HG02610 (cell line): ENCODE results near the gene MRPS22.
"Not testable (repeated sequence)": the region's sequence is repeated elsewhere in the genome, so short reads cannot be mapped to it uniquely, and the experiment has no call there.

Experiments used
- ATAC-seq: cut with Tn5 transposase; IDR thresholded peaks from one replicate; pipeline ENCODE4 v1.9.1; 2021; ENCODE audit warnings: mild to moderate bottlenecking, moderate library complexity; ENCODE audit not compliant: unreplicated experiment

The MRPS22 gene

GRCh38 chr3:139334675-139335074, 9.1 kb upstream of the MRPS22 start:
- ATAC-seq = not testable (repeated sequence)

DNA sequence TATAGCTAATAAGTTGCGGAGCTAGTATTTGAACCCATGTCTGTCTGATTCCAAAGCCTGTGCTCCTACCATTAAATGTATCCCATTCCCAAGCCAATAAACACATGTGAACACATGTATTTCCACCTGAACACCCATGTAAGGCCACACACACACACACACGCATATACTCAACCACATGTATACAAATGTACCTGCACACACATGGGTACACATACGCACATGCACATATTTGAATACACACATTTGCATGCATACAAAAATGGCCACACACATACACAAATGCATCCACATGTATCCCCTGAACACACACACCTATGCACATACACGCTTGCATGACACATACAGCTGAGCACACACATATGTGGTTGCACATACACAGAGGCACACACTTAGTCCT, 5.4 kb upstream of the MRPS22 start:
- no peak for ATAC-seq

- ATAC-seq = no peak
Observed at GRCh38 chr3:139339219-139339906, 4.5 kb upstream of the MRPS22 start.

DNA sequence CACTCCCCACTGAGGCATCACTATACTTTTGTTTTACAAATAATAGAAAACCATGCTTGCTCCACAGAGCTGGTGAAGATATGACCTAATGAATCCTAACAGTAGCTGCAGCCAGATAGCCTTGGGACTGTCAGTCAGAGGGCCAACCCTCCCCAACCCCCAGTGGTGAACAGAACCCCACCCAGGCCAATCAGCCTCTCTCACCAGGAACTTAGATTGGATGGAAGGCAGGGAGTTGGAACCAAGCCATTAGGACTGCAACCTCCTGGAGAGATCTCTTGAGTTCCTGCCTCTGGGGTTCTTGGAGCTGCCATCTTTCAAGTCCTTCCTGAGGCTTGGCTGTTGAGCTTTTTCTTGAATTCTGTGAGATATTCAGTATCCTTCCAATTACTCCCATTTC, 3.0 kb upstream of the MRPS22 start:
- no peak for ATAC-seq

DNA sequence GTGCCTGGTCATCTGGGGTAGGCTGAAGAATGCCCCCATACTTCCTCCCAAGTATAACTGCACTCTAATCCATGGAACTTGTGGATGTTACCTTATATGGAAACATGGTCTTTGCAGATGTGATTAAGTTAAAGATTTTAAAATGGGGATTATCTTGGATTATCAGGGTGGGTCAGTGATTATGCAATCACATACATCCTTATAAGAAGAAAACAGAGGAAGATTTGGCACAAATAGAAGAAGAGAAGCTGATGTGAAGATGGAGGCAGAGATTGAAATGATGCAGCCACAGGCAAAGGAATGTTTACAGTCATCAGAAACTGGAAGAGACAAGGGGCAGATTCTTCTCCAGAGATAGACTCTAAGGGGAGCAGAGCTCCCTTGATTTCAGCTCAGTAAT, 1.8 kb upstream of the MRPS22 start:
- ATAC-seq = no peak

DNA sequence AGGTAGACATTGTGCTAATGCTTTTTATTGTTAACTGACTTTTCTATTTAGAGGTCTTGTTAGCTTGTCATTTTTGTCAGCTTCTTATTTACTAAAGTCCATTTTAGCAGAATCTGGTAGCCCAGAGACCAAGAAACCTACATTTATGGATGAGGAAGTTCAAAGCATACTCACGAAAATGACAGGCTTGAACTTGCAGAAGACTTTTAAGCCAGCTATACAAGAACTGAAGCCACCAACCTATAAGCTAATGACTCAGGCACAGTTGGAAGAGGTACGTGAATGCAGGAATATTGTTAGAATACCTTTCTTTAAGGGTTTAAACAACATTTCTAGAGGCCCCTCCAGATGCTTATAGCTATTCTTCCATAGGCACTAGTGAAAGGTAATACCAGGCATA, 3.0 kb downstream of the MRPS22 start:
- no peak for ATAC-seq

DNA sequence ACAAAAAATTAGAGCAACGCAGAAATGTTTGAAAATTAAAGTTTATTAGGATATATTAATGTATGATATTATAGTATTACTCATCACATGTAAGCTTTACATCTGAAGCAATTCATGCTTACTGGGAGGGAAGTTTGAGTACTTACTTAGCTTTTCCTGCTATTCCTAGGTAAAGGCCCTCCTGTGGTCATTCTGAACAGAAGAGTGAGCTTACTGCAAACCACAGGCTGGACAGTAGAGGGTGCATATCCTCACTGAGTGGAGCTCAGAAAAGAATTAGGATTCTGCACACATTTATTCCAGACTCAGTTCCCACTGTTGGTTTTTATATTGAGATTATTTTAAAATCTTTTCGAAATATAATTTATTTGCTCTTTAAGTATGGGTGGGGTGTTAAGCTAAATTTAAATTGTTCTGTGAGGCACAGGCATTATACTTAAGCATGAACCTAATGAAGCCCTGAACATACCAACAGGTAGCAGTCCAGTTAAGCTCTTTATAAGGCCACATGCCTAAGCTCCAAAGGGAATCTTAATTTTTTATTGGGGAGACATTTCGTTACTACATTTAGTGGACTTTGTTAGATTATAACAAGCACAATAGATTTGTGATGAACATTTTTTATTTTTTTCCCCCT, 10.2 kb downstream of the MRPS22 start:
- ATAC-seq = no peak

- no peak for ATAC-seq
Observed at GRCh38 chr3:139354661-139355060, 10.8 kb downstream of the MRPS22 start.

- ATAC-seq = no peak
Observed at GRCh38 chr3:139355476-139355875, 11.7 kb downstream of the MRPS22 start.

DNA sequence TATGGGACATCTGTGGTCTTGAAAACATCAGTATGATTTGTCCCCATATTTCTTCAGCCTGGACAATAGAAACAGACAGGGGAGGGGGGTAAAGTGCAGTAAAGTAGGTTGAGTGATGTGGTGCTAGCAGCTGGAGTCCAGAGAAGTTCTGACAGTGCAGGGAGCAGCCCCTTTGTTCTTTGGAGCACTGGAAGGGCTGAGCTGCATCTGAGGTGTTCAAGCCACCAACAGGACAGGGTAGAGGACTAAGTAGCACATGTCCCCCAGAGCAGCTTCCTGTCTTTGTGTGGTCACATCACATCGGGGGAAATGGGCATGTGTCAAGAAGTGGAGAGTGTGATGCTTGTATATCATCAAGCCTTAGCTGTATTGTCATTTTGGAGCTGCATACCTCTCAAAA, 12.1 kb downstream of the MRPS22 start:
- no peak for ATAC-seq

- peak; percentile 93 for ATAC-seq
Observed at GRCh38 chr3:139357899-139358298, 14.1 kb downstream of the MRPS22 start.

DNA sequence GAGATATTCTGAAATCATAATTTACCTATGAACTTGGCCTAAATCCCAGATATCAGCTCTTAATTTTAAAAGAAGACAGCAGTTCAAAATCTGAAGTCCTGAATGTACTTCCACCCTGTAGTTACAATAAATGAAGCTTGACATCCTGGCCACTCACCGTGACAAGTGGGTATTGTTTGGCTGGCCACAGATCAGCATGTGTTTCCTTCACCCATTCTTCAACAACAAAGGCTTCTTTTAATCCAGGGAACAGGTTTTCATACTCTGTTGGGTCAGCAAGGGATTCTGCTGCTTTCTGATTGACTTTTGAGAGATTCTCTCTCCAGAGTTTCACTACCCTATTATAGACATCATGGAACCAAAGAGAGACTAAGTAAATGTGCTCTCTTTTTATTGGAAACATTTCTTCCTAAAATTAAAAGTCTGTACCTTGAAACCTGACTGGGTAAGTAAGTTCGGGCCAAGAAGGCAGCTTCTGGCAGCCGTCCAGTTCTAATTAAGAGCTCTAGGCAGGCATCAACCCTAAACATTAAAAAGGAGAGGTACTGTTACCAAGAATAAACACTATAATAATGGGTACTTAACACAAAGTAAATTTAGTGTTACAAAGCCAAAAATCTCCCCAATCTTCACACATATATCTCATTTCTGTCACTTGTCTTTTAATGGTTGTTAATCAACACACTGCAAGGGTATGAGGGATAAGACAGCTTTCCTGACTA, 15.2 kb downstream of the MRPS22 start:
- ATAC-seq = no peak

GRCh38 chr3:139361276-139361675, 17.5 kb downstream of the MRPS22 start:
- ATAC-seq = no peak

DNA sequence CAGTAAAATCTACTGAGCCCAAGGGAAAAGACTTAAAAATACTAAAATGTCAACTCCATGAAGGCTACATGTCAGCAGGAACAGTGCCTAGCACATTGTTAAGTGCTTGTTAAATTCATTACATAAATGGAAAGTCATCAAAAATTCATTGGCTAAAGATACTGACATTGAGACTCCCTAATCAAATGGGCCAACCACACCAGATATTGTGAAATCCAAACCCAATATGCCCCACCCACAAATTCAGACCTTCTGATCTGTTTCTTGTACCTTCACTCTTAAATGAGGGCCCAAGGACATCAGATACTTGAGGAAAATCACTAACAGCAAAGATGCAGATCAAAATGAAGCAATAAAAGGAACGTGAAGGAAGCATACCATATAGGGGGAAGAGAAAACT, 20.7 kb downstream of the MRPS22 start:
- no peak for ATAC-seq

DNA sequence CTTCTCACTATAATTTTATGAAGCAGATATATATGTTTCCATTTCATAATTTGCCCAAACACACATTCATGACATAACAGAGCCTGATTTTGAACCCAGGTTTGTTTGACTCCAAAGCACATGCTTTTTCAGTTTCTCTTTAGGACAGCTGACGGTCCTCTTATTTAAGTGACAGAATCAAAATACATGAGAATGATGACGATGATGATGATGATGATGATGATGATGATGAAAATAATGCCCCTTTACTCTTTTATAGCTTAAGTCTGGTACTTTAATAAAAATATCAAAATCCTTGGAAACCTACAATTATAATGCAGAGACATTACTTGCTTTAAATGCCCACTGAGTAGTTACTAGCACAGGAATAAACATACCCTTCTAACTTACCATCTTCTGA, 30.3 kb downstream of the MRPS22 start:
- ATAC-seq = no peak

GRCh38 chr3:139377378-139377777, 33.6 kb downstream of the MRPS22 start:
- no peak for ATAC-seq

DNA sequence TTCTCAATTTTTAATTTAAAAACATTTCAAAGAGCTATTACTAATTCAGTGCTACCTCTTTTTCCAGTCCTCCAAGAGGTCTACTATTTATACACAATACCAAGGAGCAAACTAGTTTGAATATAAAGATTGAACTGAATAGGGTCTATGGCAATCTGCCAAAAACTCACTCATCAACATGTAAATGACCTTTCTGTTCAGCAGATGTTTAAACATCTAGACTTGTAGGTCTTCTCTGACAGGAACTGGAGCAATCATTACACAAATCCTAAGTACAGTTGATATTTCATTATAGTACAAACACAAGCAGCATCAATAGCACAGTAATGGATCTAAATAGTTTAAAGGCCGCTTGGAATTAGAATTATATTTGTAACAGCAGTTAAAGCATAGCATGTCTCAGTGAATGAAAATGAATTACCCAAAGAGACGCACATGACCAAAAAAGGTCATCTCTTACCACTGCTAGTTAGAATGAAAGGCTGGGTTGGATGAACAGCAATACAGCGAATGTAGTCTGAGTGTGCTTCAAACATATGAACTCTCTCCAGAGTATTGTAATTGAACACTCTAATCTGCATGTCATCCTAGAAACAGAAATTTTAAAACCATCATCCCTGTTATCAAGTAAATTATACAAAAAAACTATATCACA, 34.9 kb downstream of the MRPS22 start:
- ATAC-seq = no peak

- ATAC-seq = no peak
Observed at GRCh38 chr3:139380575-139380974, 36.8 kb downstream of the MRPS22 start.

DNA sequence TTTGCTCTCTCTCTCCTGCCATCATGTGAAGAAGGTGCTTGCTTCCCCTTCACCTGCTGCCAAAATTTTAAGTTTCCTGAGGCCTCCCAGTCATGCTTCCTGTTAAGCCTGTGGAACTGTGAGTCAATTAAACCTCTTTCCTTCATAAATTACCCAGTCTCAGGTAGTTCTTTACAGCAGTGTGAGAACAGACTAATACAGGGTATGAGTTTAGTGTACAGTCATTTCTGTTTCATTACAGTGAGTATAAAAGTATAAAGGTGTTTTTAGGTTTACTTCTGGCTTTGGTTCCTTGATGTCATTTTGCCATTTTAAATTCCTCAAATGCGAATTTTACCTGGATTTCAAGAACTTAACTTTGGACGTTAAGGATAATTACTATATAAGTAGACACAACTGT, 38.5 kb downstream of the MRPS22 start:
- ATAC-seq = not testable (repeated sequence)

GRCh38 chr3:139388077-139388476, 44.3 kb downstream of the MRPS22 start:
- ATAC-seq = no peak

DNA sequence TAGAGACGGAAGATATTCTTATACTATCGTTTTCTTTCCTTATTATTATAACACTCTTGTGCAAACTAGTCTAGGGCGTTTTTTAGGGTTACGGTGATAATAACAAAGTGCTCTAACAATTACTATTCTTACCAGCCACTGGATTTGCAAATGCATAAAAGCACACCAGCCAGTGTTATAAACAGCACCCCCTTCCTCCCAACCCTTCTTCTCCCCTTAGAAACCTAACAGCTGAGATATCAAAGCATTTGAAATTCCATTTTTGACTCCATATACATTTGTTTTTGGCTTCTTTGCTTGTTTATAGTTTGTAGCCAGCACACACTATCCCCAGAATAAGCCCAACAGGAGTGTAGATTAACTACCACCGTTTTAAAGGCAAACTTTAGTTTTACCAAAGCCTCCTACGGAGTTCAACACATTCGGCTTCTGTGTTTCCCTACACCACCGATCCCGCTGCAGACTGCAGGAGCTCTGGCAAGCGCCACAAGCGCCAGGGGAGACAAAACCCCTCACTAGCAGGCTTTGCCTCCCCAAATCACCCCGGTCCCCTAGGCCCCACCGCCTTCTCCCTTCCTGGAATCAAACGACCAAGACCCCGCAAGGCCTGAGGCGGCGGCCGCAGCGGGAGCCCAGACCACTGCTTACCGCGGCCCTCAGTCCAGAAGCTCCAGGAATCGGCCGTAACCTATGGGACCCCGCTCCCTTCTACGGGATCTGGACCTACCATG, 45.2 kb downstream of the MRPS22 start:
- ATAC-seq = peak; percentile 23
